ENCODE results near the gene P2RX2. TPM values are rescaled to one million over a fixed set of nuclear protein-coding genes. Genes with fewer than 3 reads are reported as not detected.

P2RX2 gene
- total and polyA plus RNA-seq, 8 donors: 0.08 to 12.0 (median 0.37) TPM; not detected in 3

GRCh38 chr12:132642846-132643835 is 24.6 kb downstream of the P2RX2 start:
- Histone ChIP-seq H3K4me3 (no peak overlapping the region), H3K27me3 (no peaks in the 10 kb centered on the region), H3K27ac (no peak overlapping the region), H3K36me3 (no peaks in the 10 kb centered on the region), H3K4me1 (no peaks in the 10 kb centered on the region), H3K9me3 (no peaks in the 10 kb centered on the region)
- no peak for TF ChIP-seq CTCF (IDR thresholded peaks at IDR 0.05)
- ATAC-seq (no peak), FAIRE-seq (no peak), DNase-seq (no peak)
- intact Hi-C loops (cut with DNase I): no loop called here
- 95% methylated on average over 30 of the region's 30 CpGs for WGBS, 2 donors

GRCh38 chr12:132646850-132647249 is 28.3 kb downstream of the P2RX2 start:
- WGBS, 2 donors: 93 to 97% methylated on average over 7 of the region's 7 CpGs
- Histone ChIP-seq H3K27me3 (no peaks in the 10 kb centered on the region), H3K4me1 (no peaks in the 10 kb centered on the region), H3K9me3 (no peaks in the 10 kb centered on the region), H3K36me3 (no peaks in the 10 kb centered on the region), H3K4me3 (no peak overlapping the region), H3K27ac (no peak overlapping the region)
- ATAC-seq (no peak), FAIRE-seq (no peak), DNase-seq (no peak)
- no peak for TF ChIP-seq CTCF (IDR thresholded peaks at IDR 0.05)
- intact Hi-C loops (cut with DNase I): no loop called here

GRCh38 chr12:132647858-132648257 is 29.3 kb downstream of the P2RX2 start:
- no peak for ATAC-seq
- Histone ChIP-seq H3K4me1 (no peaks in the 10 kb centered on the region), H3K36me3 (no peaks in the 10 kb centered on the region), H3K27me3 (no peaks in the 10 kb centered on the region), H3K9me3 (no peaks in the 10 kb centered on the region), H3K4me3 (no peak overlapping the region), H3K27ac (no peak overlapping the region)
- whole genome bisulfite sequencing, 2 donors: 95 to 96% methylated on average over 10 of the region's 10 CpGs
- no peak for TF ChIP-seq CTCF (IDR thresholded peaks at IDR 0.05)
- DNase-seq: no peak
- no peak for FAIRE-seq
- intact Hi-C loops (cut with DNase I): no loop called here

GRCh38 chr12:132648616-132649225 is 30.1 kb downstream of the P2RX2 start:
- ATAC-seq (no peak), FAIRE-seq (no peak), DNase-seq (no peak)
- intact Hi-C loops (cut with DNase I): no loop called here
- no peak overlapping the region for H3K4me3 ChIP-seq
- 94 to 95% methylated on average over 24 of the region's 24 CpGs for WGBS, 2 donors
- no peaks in the 10 kb centered on the region for H3K36me3 ChIP-seq
- no peak overlapping the region for H3K27ac ChIP-seq
- no peaks in the 10 kb centered on the region for H3K27me3 ChIP-seq
- no peak for TF ChIP-seq CTCF (IDR thresholded peaks at IDR 0.05)
- no peaks in the 10 kb centered on the region for H3K9me3 ChIP-seq
- no peaks in the 10 kb centered on the region for H3K4me1 ChIP-seq
